HG03039 (cell line): ENCODE results near the gene VPS13A.
"Not testable (repeated sequence)": the region's sequence is repeated elsewhere in the genome, so short reads cannot be mapped to it uniquely, and the experiment has no call there.

Experiments used
- ATAC-seq: cut with Tn5 transposase; IDR thresholded peaks from one replicate; pipeline ENCODE4 v1.9.1; 2021; ENCODE audit warnings: mild to moderate bottlenecking, moderate library complexity; ENCODE audit not compliant: unreplicated experiment

Gene VPS13A

GRCh38 chr9:77421506-77422265 is 244.4 kb downstream of the VPS13A start:
- ATAC-seq: no peak

- ATAC-seq: no peak
Observed at GRCh38 chr9:77422969-77423368, 245.6 kb downstream of the VPS13A start.

- ATAC-seq: no peak
Observed at GRCh38 chr9:77423841-77424240, 246.5 kb downstream of the VPS13A start.

- no peak for ATAC-seq
Observed at GRCh38 chr9:77424993-77425392, 247.7 kb downstream of the VPS13A start.

GRCh38 chr9:77426712-77427111 is 249.4 kb downstream of the VPS13A start:
- ATAC-seq: no peak

- no peak for ATAC-seq
Observed at GRCh38 chr9:77427256-77427927, 250.1 kb downstream of the VPS13A start.

- ATAC-seq: no peak
Observed at GRCh38 chr9:77429928-77430327, 252.6 kb downstream of the VPS13A start.

GRCh38 chr9:77432053-77432452 is 254.7 kb downstream of the VPS13A start:
- no peak for ATAC-seq

GRCh38 chr9:77433675-77434445 is 256.5 kb downstream of the VPS13A start:
- peak; percentile 79 for ATAC-seq

GRCh38 chr9:77435277-77435676 is 257.9 kb downstream of the VPS13A start:
- no peak for ATAC-seq

GRCh38 chr9:77435688-77436087 is 258.4 kb downstream of the VPS13A start:
- ATAC-seq: no peak

- ATAC-seq: no peak
Observed at GRCh38 chr9:77438653-77439052, 261.3 kb downstream of the VPS13A start.

GRCh38 chr9:77440057-77440456 is 262.7 kb downstream of the VPS13A start:
- no peak for ATAC-seq

GRCh38 chr9:77441124-77441523 is 263.8 kb downstream of the VPS13A start:
- ATAC-seq: not testable (repeated sequence)

GRCh38 chr9:77442436-77442835 is 265.1 kb downstream of the VPS13A start:
- ATAC-seq: no peak

GRCh38 chr9:77447646-77448045 is 270.3 kb downstream of the VPS13A start:
- ATAC-seq: no peak

- ATAC-seq: no peak
Observed at GRCh38 chr9:77449240-77450084, 272.1 kb downstream of the VPS13A start.

GRCh38 chr9:77450085-77450475 is 272.7 kb downstream of the VPS13A start:
- ATAC-seq: no peak

GRCh38 chr9:77451507-77451906 is 274.2 kb downstream of the VPS13A start:
- ATAC-seq: no peak

- no peak for ATAC-seq
Observed at GRCh38 chr9:77453825-77454647, 276.7 kb downstream of the VPS13A start.
